ENCODE measurements around the gene CENPF. TPM values are rescaled to one million over a fixed set of nuclear protein-coding genes. Genes with fewer than 3 reads are reported as not detected.

CENPF gene
- 9.6 TPM for polyA plus RNA-seq (2012; ENCODE audit: insufficient read length, low read depth)

GRCh38 chr1:214602764-214603657, at the start of gene CENPF:
TSS of gene CENPF (plus strand) at chr1:214603195. CDS start at chr1:214613755, 10,560 bp downstream.
- TF ChIP-seq, protein P1, sequence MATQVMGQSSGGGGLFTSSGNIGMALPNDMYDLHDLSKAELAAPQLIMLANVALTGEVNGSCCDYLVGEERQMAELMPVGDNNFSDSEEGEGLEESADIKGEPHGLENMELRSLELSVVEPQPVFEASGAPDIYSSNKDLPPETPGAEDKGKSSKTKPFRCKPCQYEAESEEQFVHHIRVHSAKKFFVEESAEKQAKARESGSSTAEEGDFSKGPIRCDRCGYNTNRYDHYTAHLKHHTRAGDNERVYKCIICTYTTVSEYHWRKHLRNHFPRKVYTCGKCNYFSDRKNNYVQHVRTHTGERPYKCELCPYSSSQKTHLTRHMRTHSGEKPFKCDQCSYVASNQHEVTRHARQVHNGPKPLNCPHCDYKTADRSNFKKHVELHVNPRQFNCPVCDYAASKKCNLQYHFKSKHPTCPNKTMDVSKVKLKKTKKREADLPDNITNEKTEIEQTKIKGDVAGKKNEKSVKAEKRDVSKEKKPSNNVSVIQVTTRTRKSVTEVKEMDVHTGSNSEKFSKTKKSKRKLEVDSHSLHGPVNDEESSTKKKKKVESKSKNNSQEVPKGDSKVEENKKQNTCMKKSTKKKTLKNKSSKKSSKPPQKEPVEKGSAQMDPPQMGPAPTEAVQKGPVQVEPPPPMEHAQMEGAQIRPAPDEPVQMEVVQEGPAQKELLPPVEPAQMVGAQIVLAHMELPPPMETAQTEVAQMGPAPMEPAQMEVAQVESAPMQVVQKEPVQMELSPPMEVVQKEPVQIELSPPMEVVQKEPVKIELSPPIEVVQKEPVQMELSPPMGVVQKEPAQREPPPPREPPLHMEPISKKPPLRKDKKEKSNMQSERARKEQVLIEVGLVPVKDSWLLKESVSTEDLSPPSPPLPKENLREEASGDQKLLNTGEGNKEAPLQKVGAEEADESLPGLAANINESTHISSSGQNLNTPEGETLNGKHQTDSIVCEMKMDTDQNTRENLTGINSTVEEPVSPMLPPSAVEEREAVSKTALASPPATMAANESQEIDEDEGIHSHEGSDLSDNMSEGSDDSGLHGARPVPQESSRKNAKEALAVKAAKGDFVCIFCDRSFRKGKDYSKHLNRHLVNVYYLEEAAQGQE (IDR thresholded peaks at IDR 0.05; ENCODE audit: insufficient read depth in 1 of 2, low read depth in 2 of 2, low read length in 2 of 2), result peak in 1 of 2 experiments; percentile 17; a peak in 1 of 4 replicates
- TF ChIP-seq POLR2AphosphoS5 (IDR thresholded peaks at IDR 0.05; ENCODE audit: low read depth, low read length) (peak; percentile 74), FOXP2 (optimal IDR thresholded peaks at IDR 0.05; ENCODE audit: borderline replicate concordance, extremely low read depth, extremely low read length, insufficient read depth) (no peak), SIN3A (IDR thresholded peaks at IDR 0.05; ENCODE audit: borderline replicate concordance, insufficient read depth, low read length) (peak; percentile 99), TAF1 (IDR thresholded peaks at IDR 0.05; ENCODE audit: borderline replicate concordance, insufficient read depth, low read length) (peak; percentile 58; the same call in 1 of the 2 replicates)

- TF ChIP-seq SIN3A (IDR thresholded peaks at IDR 0.05; ENCODE audit: borderline replicate concordance, insufficient read depth, low read length), result no peak
- no peak for TF ChIP-seq FOXP2 (optimal IDR thresholded peaks at IDR 0.05; ENCODE audit: borderline replicate concordance, extremely low read depth, extremely low read length, insufficient read depth)
- TF ChIP-seq, protein P1 (IDR thresholded peaks at IDR 0.05; ENCODE audit: insufficient read depth in 1 of 2, low read depth in 2 of 2, low read length in 2 of 2), result no peak
- no peak for TF ChIP-seq TAF1 (IDR thresholded peaks at IDR 0.05; ENCODE audit: borderline replicate concordance, insufficient read depth, low read length)
- no peak for TF ChIP-seq POLR2AphosphoS5 (IDR thresholded peaks at IDR 0.05; ENCODE audit: low read depth, low read length)
These were observed 44.9 kb upstream of the CENPF start for GRCh38 chr1:214557952-214558735.

GRCh38 chr1:214563881-214564280, 39.1 kb upstream of the CENPF start:
- TF ChIP-seq SIN3A (IDR thresholded peaks at IDR 0.05; ENCODE audit: borderline replicate concordance, insufficient read depth, low read length) (no peak), FOXP2 (optimal IDR thresholded peaks at IDR 0.05; ENCODE audit: borderline replicate concordance, extremely low read depth, extremely low read length, insufficient read depth) (no peak), TAF1 (IDR thresholded peaks at IDR 0.05; ENCODE audit: borderline replicate concordance, insufficient read depth, low read length) (no peak), POLR2AphosphoS5 (IDR thresholded peaks at IDR 0.05; ENCODE audit: low read depth, low read length) (no peak)
- TF ChIP-seq, protein P1 (IDR thresholded peaks at IDR 0.05; ENCODE audit: insufficient read depth in 1 of 2, low read depth in 2 of 2, low read length in 2 of 2), result no peak

GRCh38 chr1:214565310-214565709, 37.7 kb upstream of the CENPF start:
- TF ChIP-seq FOXP2 (optimal IDR thresholded peaks at IDR 0.05; ENCODE audit: borderline replicate concordance, extremely low read depth, extremely low read length, insufficient read depth) (no peak), TAF1 (IDR thresholded peaks at IDR 0.05; ENCODE audit: borderline replicate concordance, insufficient read depth, low read length) (no peak), SIN3A (IDR thresholded peaks at IDR 0.05; ENCODE audit: borderline replicate concordance, insufficient read depth, low read length) (no peak), POLR2AphosphoS5 (IDR thresholded peaks at IDR 0.05; ENCODE audit: low read depth, low read length) (no peak)
- TF ChIP-seq, protein P1 (IDR thresholded peaks at IDR 0.05; ENCODE audit: insufficient read depth in 1 of 2, low read depth in 2 of 2, low read length in 2 of 2), result no peak
